Gastroesophageal sphincter (tissue), 3 donors: ENCODE data around the gene GTPBP2.

Source experiments
- EP300 ChIP-seq: sonication (generic); formaldehyde crosslinking; IDR thresholded peaks from one replicate; pipeline ENCODE4 v1.6.1; 2017; ENCODE audit warnings: antibody characterized with exemption, mild to moderate bottlenecking
- POLR2A ChIP-seq, 2 donors: fragments of 450-650 bp; IDR thresholded peaks; one replicate each; pipeline ENCODE4 v1.6.1; 2017; ENCODE audit warnings: antibody characterized with exemption in 2 of 2, mild to moderate bottlenecking in 2 of 2, moderate library complexity in 1 of 2
- POLR2AphosphoS5 ChIP-seq: sonication (generic); formaldehyde crosslinking; IDR thresholded peaks from one replicate; pipeline ENCODE4 v1.6.1; 2017; ENCODE audit warnings: antibody characterized with exemption
- TF ChIP-seq, protein P1 (sequence below), 4 experiments: fragments of 200-600 bp in 2 of 4; fragments of 450-650 bp in 2 of 4; sonication (generic) in 1 of 4; IDR thresholded peaks; one replicate each; pipeline ENCODE4 v1.5.1; 2017 to 2019; ENCODE audit warnings: antibody characterized with exemption in 4 of 4, mild to moderate bottlenecking in 2 of 4, moderate library complexity in 2 of 4

DNA sequence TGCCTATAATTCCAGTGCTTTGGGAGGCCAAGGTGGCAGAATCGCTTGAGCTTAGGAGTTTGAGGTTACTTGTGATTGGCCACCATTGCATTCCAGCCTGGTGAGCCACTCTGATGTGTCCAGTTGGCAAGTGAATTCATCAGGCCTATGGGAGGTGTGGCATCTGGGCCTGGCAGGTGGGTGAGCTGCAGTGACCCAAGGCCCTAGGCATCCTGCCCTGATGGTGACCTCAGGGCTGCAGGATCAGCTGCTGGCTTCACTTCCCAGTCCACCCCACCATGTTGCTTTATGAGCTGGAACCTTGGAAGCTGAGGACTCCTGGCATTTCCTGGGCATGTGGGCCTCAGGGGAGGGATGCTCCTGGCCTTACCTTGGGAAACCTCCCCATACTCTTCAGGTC, 36.3 kb upstream of the GTPBP2 start:
- TF ChIP-seq, protein P1, sequence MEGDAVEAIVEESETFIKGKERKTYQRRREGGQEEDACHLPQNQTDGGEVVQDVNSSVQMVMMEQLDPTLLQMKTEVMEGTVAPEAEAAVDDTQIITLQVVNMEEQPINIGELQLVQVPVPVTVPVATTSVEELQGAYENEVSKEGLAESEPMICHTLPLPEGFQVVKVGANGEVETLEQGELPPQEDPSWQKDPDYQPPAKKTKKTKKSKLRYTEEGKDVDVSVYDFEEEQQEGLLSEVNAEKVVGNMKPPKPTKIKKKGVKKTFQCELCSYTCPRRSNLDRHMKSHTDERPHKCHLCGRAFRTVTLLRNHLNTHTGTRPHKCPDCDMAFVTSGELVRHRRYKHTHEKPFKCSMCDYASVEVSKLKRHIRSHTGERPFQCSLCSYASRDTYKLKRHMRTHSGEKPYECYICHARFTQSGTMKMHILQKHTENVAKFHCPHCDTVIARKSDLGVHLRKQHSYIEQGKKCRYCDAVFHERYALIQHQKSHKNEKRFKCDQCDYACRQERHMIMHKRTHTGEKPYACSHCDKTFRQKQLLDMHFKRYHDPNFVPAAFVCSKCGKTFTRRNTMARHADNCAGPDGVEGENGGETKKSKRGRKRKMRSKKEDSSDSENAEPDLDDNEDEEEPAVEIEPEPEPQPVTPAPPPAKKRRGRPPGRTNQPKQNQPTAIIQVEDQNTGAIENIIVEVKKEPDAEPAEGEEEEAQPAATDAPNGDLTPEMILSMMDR (IDR thresholded peaks at IDR 0.05) = no peak
- no peak for TF ChIP-seq POLR2AphosphoS5
- no peak for TF ChIP-seq POLR2A (IDR thresholded peaks at IDR 0.05)
- no peak for TF ChIP-seq EP300
